Spleen (tissue), 11 donors: ENCODE data around the gene DIP2C. TPM values are rescaled to one million over a fixed set of nuclear protein-coding genes. Genes with fewer than 3 reads are reported as not detected.

Source experiments
- DNase-seq: peaks from one replicate; pipeline ENCODE4 v3.0.0-alpha.2; 2020
- H3K27ac ChIP-seq, 8 donors: fragments of 200-600 bp; sonication (generic) in 7 of 8; 1 replicate in 4 of 8; 2 replicates in 4 of 8; pipeline versions ENCODE4 v1.5.0 to v1.8.0; 2016 to 2021; ENCODE audit warnings: inconsistent platforms in 4 of 8, mild to moderate bottlenecking in 4 of 8, moderate library complexity in 1 of 8
- H3K27me3 ChIP-seq, 7 donors: fragments of 200-600 bp; sonication (generic) in 6 of 7; replicated peaks in 1 of 7; 1 replicate in 4 of 7; 2 replicates in 3 of 7; pipeline versions ENCODE4 v1.5.0 to v1.8.0; 2016 to 2021; ENCODE audit warnings: inconsistent platforms in 3 of 7, mild to moderate bottlenecking in 1 of 7
- H3K36me3 ChIP-seq, 6 donors: fragments of 200-600 bp; sonication (generic) in 5 of 6; 1 replicate in 4 of 6; 2 replicates in 2 of 6; pipeline versions ENCODE4 v1.5.0 to v1.8.0; 2016 to 2021; ENCODE audit warnings: inconsistent platforms in 2 of 6
- H3K4me1 ChIP-seq, 6 donors: fragments of 200-600 bp; sonication (generic) in 5 of 6; 1 replicate in 3 of 6; 2 replicates in 3 of 6; pipeline versions ENCODE4 v1.5.0 to v1.8.0; 2016 to 2021; ENCODE audit warnings: inconsistent platforms in 3 of 6
- H3K4me3 ChIP-seq, 8 donors: fragments of 200-600 bp; sonication (generic) in 7 of 8; 1 replicate in 4 of 8; 2 replicates in 4 of 8; pipeline versions ENCODE4 v1.5.0 to v1.8.0; 2016 to 2021; ENCODE audit warnings: inconsistent platforms in 4 of 8, mild to moderate bottlenecking in 4 of 8, moderate library complexity in 2 of 8
- H3K9me3 ChIP-seq, 8 donors: fragments of 200-600 bp; sonication (generic) in 7 of 8; 1 replicate in 4 of 8; 2 replicates in 4 of 8; pipeline versions ENCODE4 v1.5.0 to v1.8.0; 2016 to 2021; ENCODE audit warnings: inconsistent platforms in 4 of 8
- POLR2A ChIP-seq, 3 donors: fragments of 450-650 bp; IDR thresholded peaks; one replicate each; pipeline ENCODE4 v1.5.1; 2017; ENCODE audit warnings: antibody characterized with exemption in 3 of 3, mild to moderate bottlenecking in 1 of 3
- POLR2AphosphoS5 ChIP-seq, 3 donors: sonication (generic); formaldehyde crosslinking; IDR thresholded peaks; one replicate each; pipeline ENCODE4 v1.5.1; 2017; ENCODE audit warnings: antibody characterized with exemption in 3 of 3
- WGBS, 5 donors: extraction: QIAGEN DNeasy Blood & Tissue Kit in 3 of 5; methylation state at CpG; one replicate each; pipeline versions ENCODE4 v1.1.5 to v1.1.7; 2013 to 2018; 5-methylcytosine and 5-hydroxymethylcytosine counted together
- intact Hi-C: fragments of 100-400 bp; cut with DNase I; formaldehyde crosslinking; loops from one replicate; pipeline ENCODE4 v1.15.0; 2023; ENCODE audit warnings: low total_unique reads
- polyA plus RNA-seq, 3 donors: library from polyadenylated mRNA; stranded (reverse); fragments of 200-250 nt; gene quantifications; one replicate each; pipeline ENCODE4 v1.2.1, GENCODE V29; 2013
- total RNA-seq, 7 donors: library from RNA; depleted of rRNA in 3 of 7; stranded (reverse); fragments of >200 nt in 3 of 7; fragmentation: NEBNext Ultra II Directional in 4 of 7; extraction: Animal tissue kit (Norgen Biotek cat#: 25700) in 4 of 7; gene quantifications; one replicate each; pipeline versions ENCODE4 v1.1.0 to v1.2.1, GENCODE V29; 2016 to 2021
- TF ChIP-seq, protein P1 (sequence below), 11 experiments: fragments of 200-600 bp in 7 of 11; fragments of 450-650 bp in 4 of 11; sonication (generic) in 4 of 11; IDR thresholded peaks in 8 of 11; conservative IDR thresholded peaks in 3 of 11; 1 replicate in 7 of 11; 2 replicates in 4 of 11; pipeline versions ENCODE4 v1.4.0 to v1.8.0; 2016 to 2021; ENCODE audit warnings: antibody characterized with exemption in 11 of 11, inconsistent platforms in 4 of 11, mild to moderate bottlenecking in 1 of 11
- donor health status: healthy with polysubstance abuse.
- donor health status: DM: no; HTN: no; CAD: no; lungs with moderate emphysema.
- donor health status: DM: no; HTN: no; CAD: no.
- donor health status: Bipolar disorder and iron deficiency.
- donor health status: healthy.
- donor health status: DM: no; HTN: no; CAD: no.
- donor health status: DM: yes; HTN: yes; CAD: no.

Gene DIP2C
- total and polyA plus RNA-seq, 10 donors = 2.2 to 13.1 (median 9.0) TPM

DNA sequence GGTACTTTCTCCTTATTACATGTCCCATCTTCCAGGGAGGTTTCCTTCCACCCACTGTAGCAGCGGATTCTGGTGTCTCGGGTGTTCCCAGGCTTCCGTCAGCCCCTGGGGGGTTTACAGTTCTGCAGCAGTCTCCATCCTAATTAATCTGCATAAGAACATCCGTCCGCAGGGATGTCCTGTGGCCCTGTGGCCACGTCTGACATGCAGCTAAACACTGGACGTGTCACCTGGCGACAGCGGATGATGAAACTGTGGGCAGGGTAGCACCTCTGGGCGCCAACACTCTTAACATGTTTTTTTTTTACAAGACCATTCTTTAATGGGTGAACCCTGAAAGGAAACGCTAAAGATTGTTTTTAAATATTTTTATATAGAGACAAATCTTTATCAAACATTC lies 58.2 kb downstream of the DIP2C start:
- H3K4me3 ChIP-seq = no peak overlapping the region
- H3K27ac ChIP-seq = no peak overlapping the region
- WGBS, 5 donors = 90 to 93% (median 90%) methylated on average over 11 of the region's 11 CpGs
- no peak for TF ChIP-seq POLR2A (IDR thresholded peaks at IDR 0.05)
- TF ChIP-seq, protein P1, sequence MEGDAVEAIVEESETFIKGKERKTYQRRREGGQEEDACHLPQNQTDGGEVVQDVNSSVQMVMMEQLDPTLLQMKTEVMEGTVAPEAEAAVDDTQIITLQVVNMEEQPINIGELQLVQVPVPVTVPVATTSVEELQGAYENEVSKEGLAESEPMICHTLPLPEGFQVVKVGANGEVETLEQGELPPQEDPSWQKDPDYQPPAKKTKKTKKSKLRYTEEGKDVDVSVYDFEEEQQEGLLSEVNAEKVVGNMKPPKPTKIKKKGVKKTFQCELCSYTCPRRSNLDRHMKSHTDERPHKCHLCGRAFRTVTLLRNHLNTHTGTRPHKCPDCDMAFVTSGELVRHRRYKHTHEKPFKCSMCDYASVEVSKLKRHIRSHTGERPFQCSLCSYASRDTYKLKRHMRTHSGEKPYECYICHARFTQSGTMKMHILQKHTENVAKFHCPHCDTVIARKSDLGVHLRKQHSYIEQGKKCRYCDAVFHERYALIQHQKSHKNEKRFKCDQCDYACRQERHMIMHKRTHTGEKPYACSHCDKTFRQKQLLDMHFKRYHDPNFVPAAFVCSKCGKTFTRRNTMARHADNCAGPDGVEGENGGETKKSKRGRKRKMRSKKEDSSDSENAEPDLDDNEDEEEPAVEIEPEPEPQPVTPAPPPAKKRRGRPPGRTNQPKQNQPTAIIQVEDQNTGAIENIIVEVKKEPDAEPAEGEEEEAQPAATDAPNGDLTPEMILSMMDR (IDR thresholded peaks at IDR 0.05 in 8 of 11, conservative IDR thresholded peaks at IDR 0.05 in 3 of 11) = no peak
- no peak for TF ChIP-seq POLR2AphosphoS5 (IDR thresholded peaks at IDR 0.05)
- peaks cover 0 to 20% (median 6%) of the 10 kb centered on the region in 6 donors for H3K4me1 ChIP-seq
- H3K27me3 ChIP-seq = peaks cover 0 to 60% (median 8%) of the 10 kb centered on the region in 7 donors
- intact Hi-C loops = no loop called here
- no peaks in the 10 kb centered on the region for H3K36me3 ChIP-seq
- peak; percentile 31 for DNase-seq
- H3K9me3 ChIP-seq = no peaks in the 10 kb centered on the region

DNA sequence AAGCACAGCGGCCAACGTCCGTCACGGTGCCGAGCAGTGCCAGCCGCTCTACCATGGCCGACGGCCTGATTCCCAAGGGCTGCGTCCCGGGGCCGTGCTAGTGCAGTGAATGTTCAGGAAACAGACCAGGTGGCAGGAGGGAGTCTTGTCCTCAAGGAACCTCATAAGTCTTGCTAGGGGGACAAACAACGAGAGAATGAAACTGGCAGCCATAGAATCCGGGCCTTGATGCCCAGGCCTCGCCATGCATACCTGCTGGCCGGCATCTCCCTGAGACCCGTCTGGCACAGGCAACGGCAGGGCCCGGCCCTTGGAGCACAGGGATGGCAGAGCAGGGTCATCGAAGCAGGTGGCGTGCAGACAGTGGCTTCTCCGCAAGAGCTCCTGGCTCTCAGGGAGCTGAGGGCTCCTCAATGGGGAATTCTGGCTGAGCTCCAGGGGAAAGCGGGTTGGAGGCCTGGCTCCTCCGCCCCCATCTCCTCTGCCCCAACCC lies 58.8 kb downstream of the DIP2C start:
- TF ChIP-seq POLR2AphosphoS5 (IDR thresholded peaks at IDR 0.05) (no peak), POLR2A (IDR thresholded peaks at IDR 0.05) (no peak)
- TF ChIP-seq, protein P1 (IDR thresholded peaks at IDR 0.05 in 8 of 11, conservative IDR thresholded peaks at IDR 0.05 in 3 of 11) = no peak
- no peak overlapping the region for H3K4me3 ChIP-seq
- H3K9me3 ChIP-seq = no peaks in the 10 kb centered on the region
- peaks cover 0 to 26% (median 11%) of the 10 kb centered on the region in 6 donors for H3K4me1 ChIP-seq
- 89 to 92% (median 91%) methylated on average over 18 to 23 of the region's 23 CpGs for WGBS, 5 donors
- peaks cover 0 to 60% (median 2%) of the 10 kb centered on the region in 7 donors for H3K27me3 ChIP-seq
- intact Hi-C loops = no loop called here
- no peak overlapping the region for H3K27ac ChIP-seq
- DNase-seq = peak; percentile 72
- no peaks in the 10 kb centered on the region for H3K36me3 ChIP-seq

DNA sequence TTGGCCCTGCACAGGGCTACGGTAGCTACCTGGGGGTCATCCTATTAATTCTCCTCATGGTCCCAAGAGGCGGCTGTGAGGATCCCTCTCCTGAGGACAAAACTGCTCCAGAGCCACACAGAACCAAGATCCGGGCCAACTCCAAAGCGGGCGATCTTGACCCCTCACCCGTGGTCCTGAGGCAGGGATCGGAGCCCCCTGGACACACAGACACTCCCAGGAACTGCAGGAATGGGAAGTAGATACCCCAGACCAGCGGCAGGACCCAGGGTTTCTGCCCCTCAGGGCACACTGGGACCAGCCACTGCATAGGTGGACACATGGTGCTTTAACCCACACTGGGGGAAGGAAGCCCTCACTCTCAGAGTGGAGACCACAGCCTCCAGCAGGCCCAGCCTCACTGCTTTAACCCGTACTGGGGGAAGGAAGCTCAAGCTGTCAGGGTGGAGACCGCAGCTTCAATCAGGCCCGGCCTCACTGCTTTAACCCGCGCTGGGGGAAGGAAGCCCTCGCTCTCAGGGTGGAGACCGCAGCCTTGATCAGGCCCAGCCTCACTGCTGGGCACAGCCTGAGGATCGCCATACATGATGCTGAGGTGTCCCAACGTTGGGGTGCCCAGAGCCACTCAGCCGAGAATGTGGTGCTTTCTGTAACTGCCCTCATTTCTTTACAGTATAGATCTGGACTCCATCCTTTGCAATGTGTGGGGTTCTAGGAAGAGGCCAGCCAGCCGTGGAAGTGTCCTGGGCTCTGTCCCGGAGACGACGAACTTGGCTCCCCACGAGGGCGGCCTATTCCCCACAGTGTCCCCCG lies 60.1 kb downstream of the DIP2C start:
- Histone ChIP-seq H3K27ac (peak overlapping the region in 3 of 8 donors; percentile 18 to 46 (median 41)), H3K4me3 (no peak overlapping the region), H3K27me3 (peaks cover 0 to 64% (median 0%) of the 10 kb centered on the region in 7 donors), H3K4me1 (peaks cover 0 to 38% (median 20%) of the 10 kb centered on the region in 6 donors), H3K36me3 (no peaks in the 10 kb centered on the region), H3K9me3 (no peaks in the 10 kb centered on the region)
- 52 to 59% (median 58%) methylated on average over 16 to 25 of the region's 25 CpGs for WGBS, 5 donors
- no peak for TF ChIP-seq POLR2A (IDR thresholded peaks at IDR 0.05)
- TF ChIP-seq POLR2AphosphoS5 (IDR thresholded peaks at IDR 0.05) = peak in 1 of 3 donors; percentile 27
- TF ChIP-seq, protein P1 (IDR thresholded peaks at IDR 0.05 in 8 of 11, conservative IDR thresholded peaks at IDR 0.05 in 3 of 11) = no peak
- peak; percentile 58 for DNase-seq
- intact Hi-C loops = no loop called here
